GM19351 (cell line): ENCODE results near the gene FAM118B.

Source experiments
- ATAC-seq: cut with Tn5 transposase; IDR thresholded peaks from one replicate; pipeline ENCODE4 v1.9.1; 2021; ENCODE audit warnings: mild to moderate bottlenecking, moderate library complexity; ENCODE audit not compliant: unreplicated experiment

FAM118B gene

DNA sequence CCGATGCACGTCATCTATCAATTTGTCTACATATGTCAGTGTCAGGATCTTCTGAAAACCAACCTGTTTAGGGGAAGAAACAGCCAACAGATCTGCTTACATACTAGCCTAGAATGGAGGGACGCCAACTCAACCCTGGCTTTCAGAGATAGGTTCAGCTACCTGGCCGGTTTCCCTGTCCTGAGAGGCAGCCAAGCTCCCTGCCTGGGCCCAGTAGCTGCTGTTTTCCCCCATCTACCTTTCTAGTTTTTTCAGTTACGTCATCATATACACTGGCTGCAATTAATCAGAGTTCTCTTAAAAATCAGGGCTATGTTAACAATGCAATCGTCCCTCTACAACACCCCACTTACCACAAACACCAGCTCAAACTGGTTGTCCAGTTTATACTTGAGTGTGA lies 56.1 kb downstream of the FAM118B start:
- no peak for ATAC-seq

- no peak for ATAC-seq
These were observed 56.8 kb downstream of the FAM118B start for GRCh38 chr11:126268361-126268707.

GRCh38 chr11:126268708-126269579 lies 57.4 kb downstream of the FAM118B start, which contains the start of the genes FOXRED1 and SRPRA:
Gene FOXRED1, plus strand, starts transcription at chr11:126269154. Its CDS starts 53 bp downstream, at chr11:126269207.
Gene SRPRA, minus strand, starts transcription at chr11:126268895. Its CDS starts 91 bp downstream, at chr11:126268804.
- peak; percentile 98 for ATAC-seq

DNA sequence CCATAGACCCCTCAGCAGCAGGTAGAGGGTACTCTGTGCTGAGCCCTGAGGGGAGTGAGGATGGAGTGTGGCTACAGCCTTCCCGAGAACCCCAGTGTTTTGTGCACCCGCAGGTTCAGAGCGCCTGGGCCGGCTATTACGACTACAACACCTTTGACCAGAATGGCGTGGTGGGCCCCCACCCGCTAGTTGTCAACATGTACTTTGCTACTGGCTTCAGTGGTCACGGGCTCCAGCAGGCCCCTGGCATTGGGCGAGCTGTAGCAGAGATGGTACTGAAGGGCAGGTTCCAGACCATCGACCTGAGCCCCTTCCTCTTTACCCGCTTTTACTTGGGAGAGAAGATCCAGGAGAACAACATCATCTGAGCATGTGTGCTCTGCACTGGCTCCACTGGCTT lies 65.7 kb downstream of the FAM118B start:
- ATAC-seq, result no peak

DNA sequence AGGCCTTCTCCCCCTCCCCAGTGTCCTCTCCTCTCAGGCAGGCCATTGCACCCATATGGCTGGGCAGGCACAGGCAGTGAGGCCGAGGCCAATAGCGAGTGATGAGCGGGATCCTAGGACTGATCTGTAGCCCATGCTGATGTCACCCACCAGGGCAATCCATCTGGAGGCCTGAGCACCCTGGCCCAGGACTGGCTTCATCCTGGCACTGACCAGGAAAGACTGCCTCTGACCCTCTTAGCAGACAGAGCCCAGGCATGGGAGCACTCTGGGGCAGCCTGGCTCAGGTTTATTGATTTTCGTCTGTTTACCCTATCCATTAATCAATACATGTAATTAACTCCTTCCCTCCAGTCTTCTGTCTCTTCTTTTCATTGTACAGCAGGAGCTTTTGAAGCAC lies 66.2 kb downstream of the FAM118B start:
- no peak for ATAC-seq

GRCh38 chr11:126279191-126279590 lies 67.6 kb downstream of the FAM118B start:
- ATAC-seq, result no peak

GRCh38 chr11:126280595-126280994 lies 69.0 kb downstream of the FAM118B start:
- no peak for ATAC-seq

GRCh38 chr11:126281245-126281644 lies 69.7 kb downstream of the FAM118B start:
- no peak for ATAC-seq

GRCh38 chr11:126281666-126282175 lies 70.1 kb downstream of the FAM118B start:
- no peak for ATAC-seq

DNA sequence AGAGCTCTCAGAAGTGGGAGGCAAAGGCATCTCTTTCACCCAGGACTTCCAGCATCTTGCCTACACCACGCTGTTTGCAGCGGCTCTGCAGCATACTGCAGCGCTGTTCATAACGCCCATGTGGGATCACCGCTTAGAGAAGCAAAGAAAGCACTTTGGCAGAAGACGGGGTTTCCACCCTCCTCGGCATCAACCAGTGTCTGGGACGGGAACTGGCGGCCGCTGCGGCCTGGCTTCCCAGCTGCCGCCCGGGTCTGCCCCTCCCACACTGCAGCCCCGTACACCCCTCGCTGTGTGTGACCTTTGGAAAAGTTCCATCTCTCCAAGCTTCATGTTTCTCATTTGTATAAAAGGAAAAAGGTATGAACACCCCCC lies 70.8 kb downstream of the FAM118B start:
- ATAC-seq, result no peak

- ATAC-seq, result peak; percentile 60
These were observed 71.4 kb downstream of the FAM118B start, which contains the start of gene TIRAP for GRCh38 chr11:126282736-126283591. Gene TIRAP, plus strand, starts transcription at chr11:126283093. Its CDS starts 7,802 bp downstream, at chr11:126290895.

DNA sequence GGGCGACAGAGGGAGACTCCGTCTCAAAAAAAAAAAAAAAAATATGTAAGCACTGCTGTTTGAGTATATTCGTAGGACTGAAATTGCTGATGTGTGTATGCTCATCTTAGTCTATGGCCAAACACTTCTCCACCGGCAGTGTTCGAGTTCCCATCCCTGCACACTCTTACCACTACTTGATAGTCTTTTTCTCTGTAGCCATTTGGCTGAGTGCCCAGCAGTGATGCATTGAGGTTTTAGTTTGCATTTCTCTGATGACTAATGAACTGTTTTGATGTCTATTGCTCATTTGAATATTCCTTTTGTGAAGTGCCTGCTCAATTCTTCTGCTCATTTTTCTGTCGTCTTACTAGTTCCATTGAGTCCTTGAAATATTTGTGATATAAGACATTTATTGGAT lies 73.2 kb downstream of the FAM118B start:
- ATAC-seq, result peak; percentile 63

DNA sequence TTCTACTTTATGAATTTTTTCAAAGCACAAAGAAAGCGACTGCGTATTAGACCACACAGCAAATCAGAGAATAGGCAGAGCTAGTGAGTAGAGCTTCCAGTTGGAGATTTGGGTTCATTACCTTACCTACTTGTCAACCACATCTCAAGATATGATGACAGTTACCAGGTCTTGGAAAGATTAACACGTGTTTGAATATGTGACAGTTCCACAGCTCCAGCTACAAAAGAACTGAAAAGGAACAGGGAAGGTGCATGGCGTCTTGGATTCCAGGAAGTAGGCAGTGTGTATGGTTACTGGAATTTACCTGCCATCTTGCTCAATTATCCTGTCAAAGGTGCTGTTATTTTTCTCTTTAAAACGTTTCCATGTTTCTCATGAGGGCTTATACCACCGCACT lies 76.7 kb downstream of the FAM118B start:
- no peak for ATAC-seq

- no peak for ATAC-seq
These were observed 79.3 kb downstream of the FAM118B start for GRCh38 chr11:126290887-126291286.

GRCh38 chr11:126293726-126294125 lies 82.1 kb downstream of the FAM118B start:
- ATAC-seq, result peak; percentile 40

- no peak for ATAC-seq
These were observed 85.4 kb downstream of the FAM118B start for GRCh38 chr11:126297004-126297403.

DNA sequence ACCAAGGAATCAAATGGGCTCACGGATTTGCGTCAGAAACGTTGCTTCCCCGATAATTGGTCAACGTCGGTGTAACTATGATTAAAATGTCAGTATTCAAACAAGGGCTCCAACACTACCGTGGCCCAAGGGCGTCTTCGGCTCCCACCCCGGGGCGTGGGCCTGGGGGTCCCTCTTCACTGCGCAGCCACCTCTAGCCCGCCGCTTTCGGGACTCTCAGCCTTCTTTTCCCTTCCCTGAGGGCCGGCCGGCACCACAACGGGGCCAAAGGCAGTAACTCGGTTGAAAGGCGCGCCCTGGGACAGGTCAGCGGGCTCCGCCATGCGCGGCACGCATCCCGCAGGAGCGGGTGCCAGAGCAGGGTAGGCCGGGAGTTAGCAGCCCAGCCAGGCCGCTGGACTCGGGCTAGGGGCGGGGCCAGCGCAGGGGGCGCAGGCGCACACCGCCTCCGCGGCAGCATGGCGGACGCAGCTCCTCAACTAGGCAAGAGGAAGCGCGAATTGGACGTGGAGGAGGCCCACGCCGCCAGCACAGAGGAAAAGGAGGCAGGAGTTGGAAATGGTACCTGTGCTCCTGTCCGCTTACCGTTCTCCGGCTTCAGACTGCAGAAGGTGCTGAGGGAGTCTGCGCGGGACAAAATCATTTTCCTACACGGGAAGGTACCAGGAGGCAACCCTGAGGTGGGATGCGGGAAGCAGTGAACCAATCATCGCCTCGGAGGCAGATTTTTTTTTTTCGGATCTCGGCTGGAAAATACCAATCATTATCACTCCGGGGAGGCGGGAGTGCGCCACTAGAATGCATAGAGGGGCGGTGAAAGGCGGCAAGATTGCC lies 92.3 kb downstream of the FAM118B start, which contains the start of gene DCPS:
DCPS (plus strand) TSS at position 438 of the 834 bp plus-strand sequence; CDS start at position 459, 21 bp downstream.
- ATAC-seq, result peak; percentile 82

- ATAC-seq, result no peak
These were observed 93.0 kb downstream of the FAM118B start for GRCh38 chr11:126304457-126305075.

- ATAC-seq, result peak; percentile 61
These were observed 94.1 kb downstream of the FAM118B start for GRCh38 chr11:126305699-126306098.

DNA sequence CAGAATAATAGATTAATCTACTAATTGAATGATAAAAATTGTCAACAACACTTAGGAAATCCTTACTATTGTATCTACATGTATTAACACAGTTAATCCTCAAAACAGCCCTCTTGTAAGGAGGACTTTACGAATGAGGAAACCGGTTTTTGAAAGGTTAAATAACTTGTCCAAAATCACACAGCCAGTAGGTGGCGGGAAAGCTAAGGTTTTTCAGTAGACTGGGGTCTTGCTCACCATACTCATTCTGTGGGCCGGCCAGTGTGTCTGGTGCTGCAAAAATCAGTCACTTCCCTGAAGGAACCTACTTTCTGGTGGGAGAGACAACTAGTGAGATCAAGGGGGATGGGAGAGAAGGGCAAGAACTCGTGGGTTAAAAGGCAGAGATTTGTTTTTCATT lies 96.1 kb downstream of the FAM118B start:
- ATAC-seq, result no peak
